OCI-LY1 (cell line): Measurements from ENCODE around the gene PACRG.

Experiments used
- H2AFZ ChIP-seq: fragments of 200-600 bp; sonication (generic), shearing (Covaris generic); 2 replicates; pipeline ENCODE4 v1.6.0; 2014; ENCODE audit warnings: antibody characterized with exemption, mild to moderate bottlenecking, low read length
- H3F3A ChIP-seq: fragments of 200-600 bp; sonication (generic), shearing (Covaris generic); 2 replicates; pipeline ENCODE4 v1.6.0; 2014; ENCODE audit warnings: mild to moderate bottlenecking, antibody characterized with exemption, low read length, moderate library complexity; ENCODE audit not compliant: insufficient read depth
- H3K27ac ChIP-seq: fragments of 200-600 bp; sonication (generic); 2 replicates; pipeline ENCODE4 v1.5.1; 2014; ENCODE audit warnings: low read length, mixed run types, mild to moderate bottlenecking, low read depth; ENCODE audit not compliant: poor library complexity, severe bottlenecking
- H3K27me3 ChIP-seq: fragments of 200-600 bp; sonication (generic); 2 replicates; pipeline ENCODE4 v1.6.0; 2014; ENCODE audit warnings: antibody characterized with exemption, mild to moderate bottlenecking, low read length, moderate library complexity; ENCODE audit not compliant: insufficient read depth
- H3K36me3 ChIP-seq: fragments of 200-600 bp; sonication (generic); 2 replicates; pipeline ENCODE4 v1.6.1; 2014; ENCODE audit warnings: mild to moderate bottlenecking, antibody characterized with exemption, low read length, moderate library complexity, mixed read lengths; ENCODE audit not compliant: insufficient read depth
- H3K4me1 ChIP-seq: fragments of 200-600 bp; sonication (generic); 2 replicates; pipeline ENCODE4 v1.5.1; 2014; ENCODE audit warnings: mild to moderate bottlenecking, low read length, moderate library complexity; ENCODE audit not compliant: insufficient read depth, severe bottlenecking
- H3K4me2 ChIP-seq: fragments of 200-600 bp; sonication (generic), shearing (Covaris generic); 2 replicates; pipeline ENCODE4 v1.6.1; 2014; ENCODE audit warnings: low read length
- H3K4me3 ChIP-seq: fragments of 200-600 bp; sonication (generic); 2 replicates; pipeline ENCODE4 v1.5.1; 2014; ENCODE audit warnings: low read length, low read depth, mild to moderate bottlenecking, mixed read lengths; ENCODE audit not compliant: poor library complexity, severe bottlenecking
- H3K79me2 ChIP-seq: fragments of 200-600 bp; shearing (Covaris generic); 2 replicates; pipeline ENCODE4 v1.6.1; 2016; ENCODE audit warnings: mixed run types, low read length, mixed read lengths; ENCODE audit not compliant: insufficient read depth
- H3K9ac ChIP-seq: fragments of 200-600 bp; sonication (generic), shearing (Covaris generic); 2 replicates; pipeline ENCODE4 v1.6.1; 2014; ENCODE audit warnings: mild to moderate bottlenecking, low read length, mixed read lengths
- H3K9me2 ChIP-seq: fragments of 200-600 bp; sonication (generic), shearing (Covaris generic); 2 replicates; pipeline ENCODE4 v1.6.1; 2014; ENCODE audit warnings: low read depth, mild to moderate bottlenecking, low read length, mixed read lengths
- H3K9me3 ChIP-seq: fragments of 200-600 bp; shearing (Covaris generic); 2 replicates; pipeline ENCODE4 v1.6.1; 2014; ENCODE audit warnings: low read length, mixed read lengths
- H4K20me1 ChIP-seq: fragments of 200-600 bp; sonication (generic), shearing (Covaris generic); 2 replicates; pipeline ENCODE4 v1.6.0; 2016; ENCODE audit warnings: mild to moderate bottlenecking, low read length; ENCODE audit not compliant: insufficient read depth
- CTCF ChIP-seq: fragments of 200-600 bp; sonication (generic), shearing (Covaris generic); IDR thresholded peaks from 2 replicates; pipeline ENCODE4 v1.5.1; 2017; ENCODE audit warnings: mild to moderate bottlenecking, antibody characterized with exemption, low read length, moderate library complexity, mixed read lengths
- EZH2 ChIP-seq: fragments of 200-600 bp; sonication (generic), shearing (Covaris generic); IDR thresholded peaks from 2 replicates; pipeline ENCODE4 v1.8.0; 2017; ENCODE audit warnings: borderline replicate concordance, mixed run types, mild to moderate bottlenecking, antibody characterized with exemption, low read length, moderate library complexity, mixed read lengths

PACRG gene

DNA sequence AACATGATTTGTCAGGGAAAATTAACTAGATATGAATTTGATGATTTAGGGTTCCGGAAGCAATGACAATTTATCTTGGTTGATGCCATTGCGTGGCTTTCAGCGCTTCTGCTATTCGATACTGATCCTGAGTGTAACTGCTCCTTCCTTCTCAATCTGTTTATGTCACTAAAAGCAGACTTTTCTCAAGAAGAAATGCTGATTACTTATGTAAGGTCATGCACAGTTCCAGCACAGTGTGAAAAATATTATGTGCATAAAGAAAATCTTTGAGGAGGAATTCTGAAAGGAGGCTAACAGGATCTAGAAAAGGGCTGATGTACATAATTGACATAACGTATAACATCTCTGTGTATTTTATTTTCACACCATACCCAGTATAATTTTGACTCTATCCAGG lies 336.6 kb downstream of the PACRG start:
- Histone ChIP-seq H3K27ac (no peak overlapping the region), H3K9ac (no peak overlapping the region), H3K9me3 (no peaks in the 10 kb centered on the region), H3K4me2 (no peak overlapping the region), H3F3A (no peaks in the 10 kb centered on the region), H3K36me3 (no peaks in the 10 kb centered on the region), H2AFZ (no peak overlapping the region), H3K4me3 (no peak overlapping the region), H3K4me1 (no peaks in the 10 kb centered on the region), H4K20me1 (no peaks in the 10 kb centered on the region), H3K79me2 (no peaks in the 10 kb centered on the region), H3K27me3 (no peaks in the 10 kb centered on the region), H3K9me2 (no peaks in the 10 kb centered on the region)
- TF ChIP-seq EZH2 = no peak
- no peak for TF ChIP-seq CTCF

DNA sequence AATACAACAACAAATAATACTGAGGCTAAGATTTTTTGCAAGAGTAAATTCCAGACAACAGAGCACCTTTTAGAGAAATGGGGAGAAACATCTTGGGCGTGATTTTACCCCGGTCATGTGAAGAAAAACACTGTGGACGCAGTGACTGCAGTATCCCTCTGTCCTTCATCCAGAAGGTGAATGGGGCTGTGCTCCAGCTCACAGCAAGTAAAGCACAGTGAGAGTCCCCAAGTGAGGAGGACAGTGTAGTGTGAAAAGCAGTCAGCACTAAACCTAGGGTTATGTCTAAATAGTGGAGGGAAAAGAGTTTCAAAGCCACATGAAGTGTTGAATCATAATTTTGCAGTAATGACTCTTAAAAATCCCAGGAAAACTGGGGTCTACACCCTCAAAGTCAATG lies 338.4 kb downstream of the PACRG start:
- H2AFZ ChIP-seq = no peak overlapping the region
- H3F3A ChIP-seq = no peaks in the 10 kb centered on the region
- H3K4me1 ChIP-seq = no peaks in the 10 kb centered on the region

GRCh38 chr6:163077134-163077533 lies 349.4 kb downstream of the PACRG start:
- Histone ChIP-seq H3K4me3 (no peak overlapping the region), H3K79me2 (no peaks in the 10 kb centered on the region), H3F3A (no peaks in the 10 kb centered on the region), H3K4me2 (no peak overlapping the region), H3K27me3 (no peaks in the 10 kb centered on the region), H3K9me2 (no peaks in the 10 kb centered on the region), H3K27ac (no peak overlapping the region), H3K9ac (no peak overlapping the region), H3K4me1 (no peaks in the 10 kb centered on the region), H3K9me3 (no peaks in the 10 kb centered on the region), H3K36me3 (no peaks in the 10 kb centered on the region), H4K20me1 (no peaks in the 10 kb centered on the region), H2AFZ (no peak overlapping the region)
- TF ChIP-seq EZH2 (no peak), CTCF (no peak)

More for the DNA sequence above, 338.4 kb downstream of the PACRG start:
- Histone ChIP-seq H3K27me3 (no peaks in the 10 kb centered on the region), H3K9me3 (no peaks in the 10 kb centered on the region), H3K79me2 (no peaks in the 10 kb centered on the region), H3K4me2 (no peak overlapping the region), H3K36me3 (no peaks in the 10 kb centered on the region), H3K9ac (no peak overlapping the region), H3K4me3 (no peak overlapping the region), H4K20me1 (no peaks in the 10 kb centered on the region), H3K9me2 (no peaks in the 10 kb centered on the region), H3K27ac (no peak overlapping the region)
- TF ChIP-seq CTCF (no peak), EZH2 (no peak)
